PFSK-1 (cell line): ENCODE measurements around the gene SPCS1.

Experiments
- FOXP2 ChIP-seq: optimal IDR thresholded peaks from 2 replicates; pipeline ENCODE3; 2011; ENCODE audit warnings: borderline replicate concordance, control low read depth, inconsistent platforms; ENCODE audit not compliant: insufficient read depth; ENCODE audit errors: extremely low read length, extremely low read depth
- POLR2AphosphoS5 ChIP-seq: IDR thresholded peaks from 2 replicates; pipeline ENCODE4 v1.6.1; 2012; ENCODE audit warnings: low read depth, mild to moderate bottlenecking, control low read depth, low read length, moderate library complexity
- REST ChIP-seq, 2 experiments: IDR thresholded peaks; 2 replicates each; pipeline versions ENCODE4 v1.6.1 to v1.8.0; 2011 to 2012; ENCODE audit warnings: low read depth in 2 of 2, low read length in 2 of 2, control low read depth in 1 of 2, inconsistent platforms in 1 of 2, mild to moderate bottlenecking in 1 of 2, moderate library complexity in 1 of 2; ENCODE audit not compliant: insufficient read depth in 1 of 2
- SIN3A ChIP-seq: IDR thresholded peaks from 2 replicates; pipeline ENCODE4 v1.6.1; 2012; ENCODE audit warnings: mild to moderate bottlenecking, low read length, moderate library complexity, borderline replicate concordance; ENCODE audit not compliant: insufficient read depth
- TAF1 ChIP-seq: IDR thresholded peaks from 2 replicates; pipeline ENCODE4 v1.6.1; 2012; ENCODE audit warnings: low read length, control low read depth, borderline replicate concordance; ENCODE audit not compliant: insufficient read depth

Gene SPCS1

GRCh38 chr3:52685709-52686691 is 19.9 kb upstream of the SPCS1 start, which contains the start of the genes GNL3 and PBRM1:
Gene GNL3, plus strand, starts transcription at chr3:52686032. Its CDS starts 61 bp downstream, at chr3:52686093.
Gene PBRM1, minus strand, starts transcription at chr3:52685913.
- TF ChIP-seq FOXP2 (peak; percentile 94), POLR2AphosphoS5 (peak; percentile 89), TAF1 (peak; percentile 95), REST (IDR thresholded peaks at IDR 0.05; ENCODE audit: insufficient read depth in 1 of 2, low read depth in 2 of 2, low read length in 2 of 2) (peak; percentile 23 to 49; a peak in 2 of 4 replicates), SIN3A (peak; percentile 64; the same call in 1 of the 2 replicates)

DNA sequence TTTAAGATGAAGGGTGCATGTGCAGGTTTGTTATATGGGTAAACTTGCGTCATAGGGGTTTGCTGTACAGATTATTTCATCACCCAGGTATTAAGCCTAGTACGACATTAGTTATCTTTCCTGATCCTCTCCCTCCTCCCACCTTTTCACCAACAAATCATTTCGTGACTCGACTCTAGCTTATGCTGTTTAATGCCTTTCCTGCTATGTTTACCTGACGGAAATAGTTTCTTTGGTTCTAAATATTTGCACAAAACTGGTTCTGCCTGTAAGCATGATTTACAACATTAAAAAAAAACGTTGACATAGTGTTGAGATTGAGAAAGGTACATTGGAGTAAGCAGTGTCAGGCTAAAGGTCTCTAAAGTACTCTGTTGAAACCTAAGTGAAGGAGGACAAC is 17.6 kb upstream of the SPCS1 start:
- no peak for TF ChIP-seq FOXP2
- TF ChIP-seq POLR2AphosphoS5 = no peak
- TF ChIP-seq REST (IDR thresholded peaks at IDR 0.05; ENCODE audit: insufficient read depth in 1 of 2, low read depth in 2 of 2, low read length in 2 of 2) = no peak
- no peak for TF ChIP-seq TAF1
- no peak for TF ChIP-seq SIN3A

GRCh38 chr3:52689151-52689550 is 16.8 kb upstream of the SPCS1 start:
- TF ChIP-seq FOXP2 (no peak), TAF1 (no peak), SIN3A (no peak), POLR2AphosphoS5 (no peak), REST (IDR thresholded peaks at IDR 0.05; ENCODE audit: insufficient read depth in 1 of 2, low read depth in 2 of 2, low read length in 2 of 2) (no peak)

GRCh38 chr3:52690560-52690959 is 15.3 kb upstream of the SPCS1 start:
- no peak for TF ChIP-seq FOXP2
- TF ChIP-seq POLR2AphosphoS5 = no peak
- TF ChIP-seq REST (IDR thresholded peaks at IDR 0.05; ENCODE audit: insufficient read depth in 1 of 2, low read depth in 2 of 2, low read length in 2 of 2) = no peak
- TF ChIP-seq SIN3A = no peak
- no peak for TF ChIP-seq TAF1
